Activated CD4-positive, CD25-positive, alpha-beta regulatory T cell (primary cell): ENCODE data around the gene TEKT5.
"Not testable (repeated sequence)": the region's sequence is repeated elsewhere in the genome, so short reads cannot be mapped to it uniquely, and the experiment has no call there.

Source experiments
- DNase-seq, 4 experiments: peaks; one replicate each; lab custom pipeline; 2025; lab: John Stamatoyannopoulos, UW

Gene TEKT5

GRCh38 chr16:10633429-10633828 lies 61.3 kb downstream of the TEKT5 start:
- not testable (repeated sequence) for DNase-seq

DNA sequence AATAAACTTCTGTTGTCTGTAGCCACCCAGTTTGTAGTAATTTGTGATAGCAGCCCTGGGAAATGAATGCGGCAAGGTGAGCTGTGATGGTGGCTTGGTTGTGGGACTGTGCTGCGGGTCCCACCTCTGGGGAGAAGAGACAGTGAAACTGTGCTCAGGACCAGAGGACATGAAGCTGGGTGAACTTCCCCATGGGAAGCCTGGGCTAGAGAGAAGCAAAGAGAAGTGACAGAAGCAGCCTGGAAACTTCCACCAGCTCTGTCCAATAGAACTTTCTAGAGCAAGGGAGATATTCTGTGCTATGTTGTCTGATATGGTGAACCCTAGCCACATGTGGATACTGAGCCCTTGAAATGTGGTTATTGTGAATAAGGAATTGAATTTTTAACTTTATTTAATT lies 62.8 kb downstream of the TEKT5 start:
- no peak for DNase-seq

- no peak for DNase-seq
These were observed 65.2 kb downstream of the TEKT5 start for GRCh38 chr16:10629592-10629963.

DNA sequence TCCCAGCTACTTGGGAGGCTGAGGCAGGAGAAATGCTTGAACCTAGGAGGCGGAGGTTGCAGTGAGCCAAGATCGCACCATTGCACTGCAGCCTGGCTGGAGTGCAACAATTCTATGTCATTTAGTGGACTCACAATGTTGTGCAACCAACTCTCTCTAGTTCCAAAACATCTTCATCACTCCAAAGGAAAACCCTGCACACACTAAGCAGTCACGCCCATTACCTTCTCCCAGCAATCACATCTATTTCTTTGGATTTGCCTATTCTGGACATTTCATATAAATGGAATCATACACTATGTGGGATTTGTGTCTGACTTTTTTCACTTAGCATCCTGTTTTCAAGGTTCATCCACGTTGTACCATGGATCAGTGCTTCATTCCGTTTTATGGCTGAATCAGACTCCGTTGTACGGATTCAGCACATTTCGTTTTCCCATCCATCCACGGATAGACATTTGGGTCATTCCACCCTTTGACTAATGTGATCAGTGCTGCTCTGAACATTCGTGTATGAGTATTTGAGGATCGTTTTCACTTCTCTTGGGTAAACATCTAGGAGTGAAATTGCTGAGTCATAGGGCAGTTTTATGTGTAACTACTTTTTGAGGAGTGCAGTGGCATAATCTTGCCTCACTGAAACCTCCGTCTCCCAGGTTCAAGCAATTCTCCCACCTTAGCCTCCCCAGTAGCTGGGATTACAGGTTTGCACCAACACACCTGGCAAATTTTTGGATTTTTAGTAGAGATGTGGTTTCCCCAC lies 69.0 kb downstream of the TEKT5 start:
- no peak for DNase-seq

GRCh38 chr16:10624527-10624926 lies 70.2 kb downstream of the TEKT5 start:
- no peak for DNase-seq

DNA sequence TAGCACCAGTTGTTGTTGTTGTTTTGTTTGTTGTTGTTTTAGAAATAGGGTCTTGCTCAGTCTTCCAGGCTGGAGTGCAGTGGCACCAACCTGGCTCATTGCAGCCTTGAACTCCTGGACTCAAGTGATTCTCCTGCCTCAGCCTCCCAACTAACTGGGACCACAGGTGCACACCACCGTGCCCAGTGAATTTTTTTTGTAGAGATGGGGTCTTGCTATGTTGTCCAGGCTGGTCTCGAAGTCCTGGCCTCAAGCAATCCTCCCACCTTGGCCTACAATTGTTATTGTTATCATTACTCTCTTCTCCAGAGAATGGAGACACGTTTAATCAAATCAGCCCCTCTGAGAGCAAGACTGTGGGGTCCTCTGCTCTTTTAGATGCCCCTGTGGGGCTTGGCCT lies 71.7 kb downstream of the TEKT5 start:
- no peak for DNase-seq

DNA sequence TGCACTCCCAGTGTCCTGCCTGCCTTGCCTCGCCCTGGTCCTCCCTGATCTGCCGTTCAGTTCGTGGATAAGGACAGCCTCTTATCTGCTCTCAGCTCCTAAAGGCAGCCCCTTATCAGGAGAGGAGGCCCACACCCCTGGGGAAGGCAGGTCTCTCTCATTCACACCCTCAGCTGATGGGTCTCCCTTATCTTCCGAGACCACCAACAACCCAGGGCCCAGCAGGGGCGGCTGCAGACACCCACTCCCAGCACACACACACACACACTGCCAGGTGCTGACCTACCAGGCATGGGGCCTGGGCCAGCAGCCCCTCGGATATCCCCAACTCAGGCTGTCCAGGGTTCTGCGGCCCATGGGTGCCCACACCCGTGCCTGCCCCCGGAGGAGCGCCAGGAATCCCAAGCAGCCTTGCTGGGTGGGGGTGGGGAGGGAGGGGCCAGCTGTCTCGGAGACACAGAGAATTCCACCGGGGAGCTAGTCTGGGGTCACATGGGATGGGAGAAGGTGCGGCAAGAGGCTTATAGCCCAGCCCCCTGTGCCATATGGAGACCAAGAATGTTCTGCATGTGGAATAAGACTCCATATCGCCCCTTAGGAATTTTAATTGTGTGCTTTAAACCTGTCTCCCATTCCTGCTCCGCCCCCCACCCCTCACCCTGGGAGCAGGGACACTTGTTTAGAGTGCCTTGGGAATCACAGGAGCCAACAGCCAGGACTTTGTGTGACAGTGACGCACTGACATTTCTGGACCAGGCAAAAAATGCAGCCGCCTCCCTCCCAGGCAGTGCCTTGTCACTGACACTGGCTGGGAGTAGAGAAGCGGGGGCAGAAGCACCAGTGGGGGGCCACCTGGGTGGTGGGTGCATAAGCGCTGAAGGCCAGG lies 72.5 kb downstream of the TEKT5 start:
- DNase-seq: no peak

GRCh38 chr16:10621216-10621949 lies 73.3 kb downstream of the TEKT5 start:
- DNase-seq: not testable (repeated sequence)

DNA sequence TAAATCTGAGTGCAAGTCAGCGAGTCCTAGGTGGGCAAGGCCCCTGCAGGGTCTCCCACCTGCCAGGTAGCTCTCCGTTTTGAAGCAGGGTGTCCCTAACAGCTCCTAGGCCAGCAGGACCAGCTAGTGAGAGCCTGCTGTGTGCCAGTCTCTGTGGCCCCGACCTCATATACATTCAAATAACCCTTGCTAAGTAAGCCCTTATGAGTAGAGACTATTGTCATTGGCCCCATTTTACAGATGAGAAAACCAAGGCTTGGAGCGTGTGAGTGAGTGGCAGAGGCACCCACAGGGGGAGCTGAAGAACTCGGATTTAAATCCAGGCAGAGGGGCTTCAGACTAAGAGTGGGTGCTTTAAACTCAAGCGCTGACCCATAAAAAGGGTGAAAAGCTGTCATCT lies 74.6 kb downstream of the TEKT5 start:
- DNase-seq: no peak

DNA sequence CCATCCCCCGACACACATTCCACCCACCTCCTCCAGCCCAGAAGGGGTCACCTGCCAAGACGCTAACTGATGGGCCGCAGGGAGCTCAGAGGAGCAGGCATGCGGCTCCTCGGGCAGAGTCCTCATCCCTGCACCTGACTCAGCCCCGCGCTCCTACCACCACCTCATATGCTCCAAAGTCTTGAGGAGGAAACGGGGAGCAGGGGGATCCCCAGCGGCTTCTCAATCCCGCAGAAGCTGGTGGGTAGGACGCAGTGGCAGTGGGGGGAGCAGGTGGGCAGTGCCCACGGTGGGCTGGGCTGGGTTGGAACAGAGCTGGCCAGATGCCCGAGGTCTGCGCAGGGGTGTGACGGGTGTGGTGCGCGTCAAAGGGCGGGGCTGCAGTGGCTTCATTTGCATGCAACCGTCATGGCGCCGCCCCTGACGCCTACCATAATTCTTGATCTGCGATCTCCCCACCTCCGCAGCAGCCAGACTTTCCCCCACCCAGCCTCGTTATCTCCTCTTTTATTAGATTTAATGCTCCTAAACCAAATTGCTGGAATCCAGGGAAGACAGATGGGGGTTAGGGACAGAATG lies 75.4 kb downstream of the TEKT5 start:
- no peak for DNase-seq

DNA sequence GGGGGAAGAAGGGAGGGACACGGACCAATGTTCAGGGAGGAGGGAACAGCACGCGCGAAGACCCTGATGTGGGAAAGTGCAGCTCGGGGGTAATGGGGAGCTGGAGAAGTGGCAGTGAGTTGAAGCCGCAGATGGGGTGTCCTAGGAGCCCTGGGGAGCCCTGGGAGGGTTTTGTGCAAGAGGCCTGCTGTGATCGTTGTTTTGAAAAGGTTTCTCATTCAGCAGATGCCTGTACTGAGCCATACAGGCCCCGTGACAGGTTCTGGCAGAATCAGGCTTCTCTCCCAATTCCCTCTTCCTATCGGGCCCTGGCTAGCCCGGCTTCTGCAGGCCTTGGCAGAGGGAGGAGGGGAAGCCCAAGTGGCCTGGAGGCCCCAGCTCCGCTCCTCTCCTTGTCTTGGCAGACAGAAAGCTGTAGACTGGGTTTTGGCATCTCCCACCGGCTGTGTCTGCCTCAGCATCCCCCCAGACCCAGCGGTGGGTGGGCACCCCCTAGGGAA lies 76.0 kb downstream of the TEKT5 start:
- DNase-seq: no peak

DNA sequence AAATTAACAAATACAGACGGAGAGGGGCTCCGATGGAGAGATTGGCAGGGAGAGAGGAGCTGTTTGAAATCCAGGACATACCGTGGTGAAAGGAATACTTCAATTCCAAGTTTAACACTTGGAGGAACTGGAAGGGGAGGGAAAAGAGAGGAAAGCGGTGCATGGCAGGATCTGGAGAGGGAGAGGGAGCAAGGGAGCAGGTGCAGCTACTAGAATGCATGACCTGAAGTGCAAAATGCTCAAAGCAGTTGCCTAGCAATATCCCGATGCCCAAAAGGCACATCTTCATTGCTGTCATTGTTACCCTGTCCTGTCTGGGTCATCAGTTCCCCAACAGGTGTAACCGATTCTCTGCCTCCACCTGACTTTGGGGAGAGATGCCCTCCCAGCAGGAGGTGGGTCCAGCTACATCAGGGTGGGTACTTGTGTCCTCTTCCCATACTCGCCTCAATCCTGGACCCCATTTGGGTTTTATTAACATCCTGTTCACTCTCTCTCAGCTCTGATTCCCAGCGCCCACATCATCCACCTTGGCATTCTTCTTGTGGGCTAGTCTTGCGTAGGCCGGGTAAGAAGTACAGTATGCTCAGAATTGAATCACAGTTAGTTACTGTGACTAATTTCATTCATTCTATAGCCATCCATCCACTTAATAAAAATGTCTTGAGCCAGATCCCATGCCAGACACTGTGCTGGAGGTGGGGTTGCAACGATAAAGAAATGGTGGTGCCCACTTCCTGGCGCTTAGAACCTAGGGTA lies 76.9 kb downstream of the TEKT5 start:
- DNase-seq: no peak

GRCh38 chr16:10616756-10617640 lies 77.7 kb downstream of the TEKT5 start:
- DNase-seq: no peak

- DNase-seq: no peak
These were observed 78.3 kb downstream of the TEKT5 start for GRCh38 chr16:10616419-10616755.

GRCh38 chr16:10614685-10615084 lies 80.0 kb downstream of the TEKT5 start:
- no peak for DNase-seq

- no peak for DNase-seq
These were observed 80.8 kb downstream of the TEKT5 start for GRCh38 chr16:10613785-10614485.

DNA sequence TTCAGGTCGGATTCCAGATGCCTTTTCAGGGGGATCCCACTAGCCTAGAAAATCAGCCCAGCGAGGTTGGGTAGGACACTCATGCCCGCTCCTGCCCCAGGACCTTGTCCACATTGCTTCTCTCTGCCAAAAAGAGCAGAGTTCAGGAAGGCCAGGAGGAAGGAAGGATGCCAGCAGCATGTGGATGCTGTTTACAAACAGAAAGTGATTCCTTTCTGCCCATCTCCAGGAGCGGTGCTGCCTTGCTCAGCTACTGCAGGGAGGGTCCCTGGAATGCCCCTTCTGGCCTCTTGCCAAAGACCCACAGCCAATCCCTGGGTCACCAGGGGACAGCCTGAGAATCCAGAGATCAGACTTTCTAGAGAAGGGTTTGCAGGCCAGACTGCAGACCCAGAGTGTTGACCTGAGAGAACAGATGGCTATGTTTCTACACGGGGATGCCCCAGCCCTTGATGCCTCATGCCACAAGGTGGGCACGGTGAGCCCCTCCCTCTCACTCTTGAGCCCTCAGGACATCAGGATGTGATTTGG lies 82.0 kb downstream of the TEKT5 start:
- no peak for DNase-seq

DNA sequence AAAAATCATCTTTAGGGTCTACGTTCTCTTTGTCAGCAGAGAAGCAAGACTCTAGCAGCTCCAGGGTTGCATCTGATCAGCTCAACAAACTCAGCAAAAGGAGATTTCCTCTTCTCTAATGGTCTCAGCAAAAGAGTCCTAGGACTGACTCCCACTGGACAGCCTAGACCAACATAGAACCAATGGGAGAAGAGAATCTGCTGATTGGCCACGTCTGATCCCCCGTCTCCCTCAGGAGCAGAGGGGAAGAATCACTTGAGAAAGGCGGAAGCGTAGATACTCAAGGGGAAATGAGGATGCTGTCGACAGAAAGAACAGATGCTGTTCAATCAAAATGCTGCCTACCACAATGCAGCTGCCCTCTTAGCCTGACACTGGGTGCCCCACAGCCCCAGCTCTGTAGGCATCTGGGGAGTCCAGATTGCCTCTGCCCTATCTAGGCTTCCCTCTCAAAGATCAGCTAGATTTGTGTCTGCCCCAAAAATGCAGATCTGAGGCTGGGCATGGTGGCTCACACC lies 82.8 kb downstream of the TEKT5 start:
- DNase-seq: no peak

- no peak for DNase-seq
These were observed 84.1 kb downstream of the TEKT5 start for GRCh38 chr16:10610499-10611184.
